Adrenal gland (tissue), 12 donors: Measurements from ENCODE around the gene TMEM200C. TPM values are rescaled to one million over a fixed set of nuclear protein-coding genes. Genes with fewer than 3 reads are reported as not detected.

Source experiments
- DNase-seq, 7 donors: peaks; one replicate each; pipeline ENCODE4 v3.0.0-alpha.2; 2019 to 2020
- H3K27ac ChIP-seq, 5 donors: fragments of 200-600 bp; sonication (generic) in 4 of 5; 1 replicate in 3 of 5; 2 replicates in 2 of 5; pipeline versions ENCODE4 v1.5.1 to v1.8.0; 2016 to 2020; ENCODE audit warnings: mild to moderate bottlenecking in 1 of 5
- H3K27me3 ChIP-seq: fragments of 200-600 bp; 2 replicates; pipeline ENCODE4 v1.8.0; 2021
- H3K36me3 ChIP-seq, 2 donors: fragments of 200-600 bp; replicated peaks in 1 of 2; 1 replicate in 1 of 2; 2 replicates in 1 of 2; pipeline versions ENCODE4 v1.5.1 to v1.8.0; 2018 to 2022
- H3K4me1 ChIP-seq, 2 donors: fragments of 200-600 bp; replicated peaks in 1 of 2; 1 replicate in 1 of 2; 2 replicates in 1 of 2; pipeline versions ENCODE4 v1.5.1 to v1.8.0; 2018 to 2021
- H3K4me3 ChIP-seq, 4 donors: fragments of 200-600 bp; sonication (generic) in 3 of 4; one replicate each; pipeline ENCODE4 v1.5.1; 2016 to 2018
- H3K9me3 ChIP-seq, 3 donors: fragments of 200-600 bp; sonication (generic) in 1 of 3; replicated peaks in 1 of 3; 1 replicate in 2 of 3; 2 replicates in 1 of 3; pipeline versions ENCODE4 v1.5.1 to v1.8.0; 2016 to 2021
- POLR2A ChIP-seq, 2 donors: fragments of 450-650 bp; IDR thresholded peaks; one replicate each; pipeline ENCODE4 v1.6.1; 2017; ENCODE audit warnings: antibody characterized with exemption in 2 of 2, mild to moderate bottlenecking in 2 of 2, moderate library complexity in 1 of 2
- WGBS, 4 donors: extraction: QIAGEN DNeasy Blood & Tissue Kit in 2 of 4; methylation state at CpG; one replicate each; pipeline versions ENCODE4 v1.1.5 to v1.1.7; 2013 to 2017; 5-methylcytosine and 5-hydroxymethylcytosine counted together
- intact Hi-C, 2 donors: fragments of 100-400 bp; cut with DNase I; formaldehyde crosslinking; loops; one replicate each; pipeline versions ENCODE4 v1.14.1 to v1.15.0; 2022 to 2023
- polyA plus RNA-seq, 3 donors: library from polyadenylated mRNA; stranded (reverse); fragments of 200-250 nt in 2 of 3; fragments of 350-450 nt in 1 of 3; fragmentation: Illumina TruSeq in 1 of 3; extraction: RNeasy Lipid Tissue Mini Kit (QIAGEN cat#74804) in 1 of 3; gene quantifications; one replicate each; pipeline ENCODE4 v1.2.3, GENCODE V29; 2013 to 2014
- total RNA-seq, 9 donors: library from RNA; depleted of rRNA in 4 of 9; stranded (reverse); fragments of >200 nt in 4 of 9; fragments of 120-200 nt in 1 of 9; fragmentation: NEBNext Ultra II Directional in 1 of 9; extraction: Animal tissue kit (Norgen Biotek cat#: 25700) in 1 of 9; gene quantifications; one replicate each; pipeline versions ENCODE4 v1.1.0 to v1.2.4, GENCODE V29; 2013 to 2023
- TF ChIP-seq, protein P1 (sequence below), 6 experiments: fragments of 450-650 bp in 4 of 6; fragments of 200-600 bp in 2 of 6; sonication (generic) in 1 of 6; IDR thresholded peaks; 1 replicate in 5 of 6; 2 replicates in 1 of 6; pipeline versions ENCODE4 v1.5.1 to v1.8.0; 2016 to 2021; ENCODE audit warnings: antibody characterized with exemption in 6 of 6, mild to moderate bottlenecking in 2 of 6, moderate library complexity in 1 of 6
- donor health status: healthy with polysubstance abuse.
- donor health status: Bipolar disorder and iron deficiency.
- donor health status: DM: yes; HTN: yes; CAD: no.
- donor health status: DM: no; HTN: no; CAD: no.
- donor health status: DM: no; HTN: no; CAD: no.
- donor health status: DM: yes; HTN: yes; CAD: no.

The TMEM200C gene
- total and polyA plus RNA-seq, 12 donors: 0.06 to 42.4 (median 8.1) TPM

DNA sequence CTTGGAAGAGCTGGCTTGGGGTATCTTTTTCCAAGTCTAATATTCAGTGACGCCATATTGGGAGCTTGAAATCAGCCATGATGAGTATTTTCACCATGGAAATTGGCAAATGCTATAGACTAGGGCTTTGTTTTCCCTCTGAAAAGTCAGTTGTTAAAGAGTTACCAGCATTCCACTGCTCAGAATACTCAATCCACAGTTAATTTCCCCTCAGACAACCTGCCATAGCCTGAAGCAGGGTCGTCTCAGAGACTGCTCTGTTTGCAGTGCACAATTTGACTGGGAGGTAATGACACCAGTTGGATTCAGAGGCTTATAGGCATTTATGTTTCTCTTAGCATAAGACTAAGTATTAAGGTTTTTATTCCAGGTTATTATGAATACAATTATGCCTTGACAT is 35.5 kb upstream of the TMEM200C start:
- no peak for DNase-seq
- no peaks in the 10 kb centered on the region for H3K4me1 ChIP-seq
- no peak overlapping the region for H3K4me3 ChIP-seq
- peaks cover 0 to 10% (median 0%) of the 10 kb centered on the region in 3 donors for H3K9me3 ChIP-seq
- intact Hi-C loops: no loop called here
- no peaks in the 10 kb centered on the region for H3K27me3 ChIP-seq
- H3K36me3 ChIP-seq: no peaks in the 10 kb centered on the region
- WGBS, 4 donors: 58 to 64% (median 60%) methylated on average over 2 of the region's 2 CpGs
- no peak for TF ChIP-seq POLR2A (IDR thresholded peaks at IDR 0.05)
- TF ChIP-seq, protein P1, sequence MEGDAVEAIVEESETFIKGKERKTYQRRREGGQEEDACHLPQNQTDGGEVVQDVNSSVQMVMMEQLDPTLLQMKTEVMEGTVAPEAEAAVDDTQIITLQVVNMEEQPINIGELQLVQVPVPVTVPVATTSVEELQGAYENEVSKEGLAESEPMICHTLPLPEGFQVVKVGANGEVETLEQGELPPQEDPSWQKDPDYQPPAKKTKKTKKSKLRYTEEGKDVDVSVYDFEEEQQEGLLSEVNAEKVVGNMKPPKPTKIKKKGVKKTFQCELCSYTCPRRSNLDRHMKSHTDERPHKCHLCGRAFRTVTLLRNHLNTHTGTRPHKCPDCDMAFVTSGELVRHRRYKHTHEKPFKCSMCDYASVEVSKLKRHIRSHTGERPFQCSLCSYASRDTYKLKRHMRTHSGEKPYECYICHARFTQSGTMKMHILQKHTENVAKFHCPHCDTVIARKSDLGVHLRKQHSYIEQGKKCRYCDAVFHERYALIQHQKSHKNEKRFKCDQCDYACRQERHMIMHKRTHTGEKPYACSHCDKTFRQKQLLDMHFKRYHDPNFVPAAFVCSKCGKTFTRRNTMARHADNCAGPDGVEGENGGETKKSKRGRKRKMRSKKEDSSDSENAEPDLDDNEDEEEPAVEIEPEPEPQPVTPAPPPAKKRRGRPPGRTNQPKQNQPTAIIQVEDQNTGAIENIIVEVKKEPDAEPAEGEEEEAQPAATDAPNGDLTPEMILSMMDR (IDR thresholded peaks at IDR 0.05): no peak
- H3K27ac ChIP-seq: no peak overlapping the region

DNA sequence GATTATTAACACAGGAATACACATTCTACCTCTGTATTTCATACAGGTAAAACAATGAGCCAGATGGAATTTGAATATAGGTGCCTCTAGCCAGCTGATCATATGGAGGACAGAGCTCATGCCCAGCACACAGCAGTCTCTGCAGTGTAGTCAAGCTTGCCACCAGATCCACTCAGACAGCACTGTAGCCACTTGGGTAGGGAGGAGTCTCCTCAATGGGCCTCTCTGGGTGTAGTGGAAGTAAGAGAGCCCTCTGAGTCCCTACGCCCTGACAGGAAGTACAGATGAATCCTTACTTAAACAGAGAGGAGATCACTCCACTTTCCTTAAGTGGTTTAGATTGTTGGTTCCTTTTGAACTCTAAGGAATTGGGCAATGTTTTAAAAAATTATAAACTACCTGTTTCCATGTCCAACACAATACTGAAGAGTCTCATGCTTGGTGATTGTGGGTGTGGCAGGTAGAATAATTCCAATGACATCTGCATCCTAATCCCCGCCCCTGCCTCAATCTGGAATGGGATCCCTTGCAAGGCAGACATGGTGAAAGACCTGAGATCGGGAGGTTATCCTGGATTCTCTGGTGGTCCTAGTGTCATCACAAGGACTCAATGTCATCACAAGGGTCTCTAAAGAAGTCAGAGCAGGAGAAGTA is 23.0 kb upstream of the TMEM200C start:
- WGBS, 4 donors: 80 to 91% (median 86%) methylated on average over 3 of the region's 3 CpGs
- DNase-seq: no peak
- no peak overlapping the region for H3K4me3 ChIP-seq
- no peaks in the 10 kb centered on the region for H3K9me3 ChIP-seq
- no peaks in the 10 kb centered on the region for H3K27me3 ChIP-seq
- intact Hi-C loops: no loop called here
- TF ChIP-seq, protein P1 (IDR thresholded peaks at IDR 0.05): no peak
- no peak for TF ChIP-seq POLR2A (IDR thresholded peaks at IDR 0.05)
- H3K27ac ChIP-seq: no peak overlapping the region
- no peaks in the 10 kb centered on the region for H3K4me1 ChIP-seq
- H3K36me3 ChIP-seq: no peaks in the 10 kb centered on the region

DNA sequence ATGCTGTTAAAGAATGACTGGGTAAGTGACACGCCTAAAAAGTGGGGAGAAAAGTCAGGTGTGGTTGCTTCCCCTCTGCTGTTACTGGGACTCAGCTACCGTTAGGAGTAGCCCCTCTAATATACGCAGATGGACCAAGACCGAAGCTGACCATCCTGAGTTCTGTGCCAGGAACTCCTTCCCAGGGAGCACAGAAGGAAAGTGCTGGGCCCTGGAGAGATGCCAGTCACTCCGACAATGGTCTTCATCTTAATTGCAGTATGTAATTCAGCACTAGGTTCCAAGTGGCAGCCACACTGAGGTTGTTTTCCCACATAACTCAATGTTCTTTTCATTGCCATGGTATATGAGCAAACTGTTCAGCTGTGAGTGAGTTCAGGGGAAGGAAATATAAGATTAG is 19.6 kb upstream of the TMEM200C start:
- H3K27me3 ChIP-seq: no peaks in the 10 kb centered on the region
- H3K4me3 ChIP-seq: no peak overlapping the region
- no peak for TF ChIP-seq POLR2A (IDR thresholded peaks at IDR 0.05)
- TF ChIP-seq, protein P1 (IDR thresholded peaks at IDR 0.05): no peak
- H3K9me3 ChIP-seq: no peaks in the 10 kb centered on the region
- intact Hi-C loops: no loop called here
- no peak overlapping the region for H3K27ac ChIP-seq
- H3K4me1 ChIP-seq: no peaks in the 10 kb centered on the region
- 79 to 83% (median 80%) methylated on average over 4 to 5 of the region's 5 CpGs for WGBS, 4 donors
- DNase-seq: no peak
- H3K36me3 ChIP-seq: no peaks in the 10 kb centered on the region

DNA sequence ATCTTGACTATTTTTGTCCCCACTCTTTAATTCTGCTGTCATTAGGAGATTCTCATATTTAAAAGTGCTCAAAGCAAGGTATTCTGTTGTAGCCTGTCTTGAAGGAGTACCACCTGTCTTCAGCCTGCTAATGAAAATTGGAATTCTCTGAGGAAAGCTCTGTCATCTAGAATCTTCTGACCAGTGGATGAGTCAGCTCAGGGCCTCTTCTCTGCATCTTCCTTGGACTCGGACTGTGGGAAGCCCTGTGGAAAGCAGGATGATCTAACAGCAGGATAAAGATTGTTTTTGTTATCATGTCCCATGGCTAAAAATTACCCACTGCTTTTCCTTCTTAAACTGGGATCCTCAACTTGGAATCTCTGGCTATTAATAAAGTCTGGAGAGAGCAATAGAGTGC is 18.7 kb upstream of the TMEM200C start:
- no peak overlapping the region for H3K27ac ChIP-seq
- no peaks in the 10 kb centered on the region for H3K27me3 ChIP-seq
- 50 to 75% (median 63%) methylated on average over 1 of the region's 1 CpG for WGBS, 4 donors
- no peaks in the 10 kb centered on the region for H3K4me1 ChIP-seq
- no peaks in the 10 kb centered on the region for H3K36me3 ChIP-seq
- H3K4me3 ChIP-seq: no peak overlapping the region
- TF ChIP-seq POLR2A (IDR thresholded peaks at IDR 0.05): no peak
- TF ChIP-seq, protein P1 (IDR thresholded peaks at IDR 0.05): no peak
- H3K9me3 ChIP-seq: no peaks in the 10 kb centered on the region
- DNase-seq: no peak
- intact Hi-C loops: no loop called here
